ENCODE measurements around the gene ERG. TPM values are rescaled to one million over a fixed set of nuclear protein-coding genes. Genes with fewer than 3 reads are reported as not detected.

ERG gene
- total and polyA plus RNA-seq, 2 of the 8 experiments (the other 6 are each of a cell fraction or from before 2014, with no cell fraction given), result 1.0 to 3.0 TPM

DNA sequence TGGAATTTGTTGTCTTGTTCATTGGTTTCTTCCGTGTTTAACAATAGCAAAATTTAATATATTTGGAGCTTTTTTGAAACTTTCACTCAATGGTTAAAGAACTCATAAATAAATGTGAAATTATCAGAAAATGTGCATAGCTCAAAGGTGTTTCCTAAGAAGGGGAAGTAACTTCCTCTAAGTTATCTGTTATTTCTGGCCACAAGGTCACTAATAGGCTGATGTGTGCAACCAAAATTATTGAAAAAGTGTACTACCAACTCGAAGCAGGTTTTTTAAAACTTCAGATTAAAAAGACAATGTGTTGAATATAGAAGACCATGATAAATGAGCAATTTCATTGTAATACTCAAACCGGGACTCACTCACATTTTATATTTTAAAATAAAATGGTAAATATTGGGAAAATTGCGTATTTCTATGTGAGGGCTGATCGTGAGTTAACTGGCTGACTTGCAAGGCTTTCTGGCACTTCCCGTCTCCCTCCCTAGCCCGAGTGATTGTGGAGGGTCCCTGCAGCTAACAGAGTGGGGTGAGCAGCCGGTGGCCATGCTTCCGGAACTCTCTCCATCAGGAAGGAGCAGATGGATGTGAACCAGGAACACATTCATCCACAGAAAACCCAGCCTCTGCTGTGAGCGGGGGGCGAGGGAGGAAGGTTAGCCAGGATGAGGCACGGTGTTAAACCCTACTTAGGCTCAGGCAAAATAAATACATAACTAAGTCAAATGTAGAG is 96.9 kb downstream of the ERG start:
- no peaks in the 10 kb centered on the region for H3K36me3 ChIP-seq (ENCODE audit: control insufficient read depth in 2 of 4, insufficient read depth in 4 of 4, low read length in 3 of 4)
- peak overlapping the region; percentile 65; the same call in 1 of the 2 replicates for H2AK5ac ChIP-seq (ENCODE audit: low read depth, low read length)
- H2BK15ac ChIP-seq (ENCODE audit: low read length), result no peak overlapping the region
- H2BK12ac ChIP-seq (ENCODE audit: low read depth, low read length), result no peak overlapping the region
- peaks cover 0 to 5% (median 2%) of the 10 kb centered on the region in 4 experiments; a peak in 2 of 7 replicates for H3K4me1 ChIP-seq (replicated peaks in 1 of 4; ENCODE audit: control insufficient read depth in 3 of 4, insufficient read depth in 4 of 4, low read length in 3 of 4)
- H4K5ac ChIP-seq (ENCODE audit: insufficient read length, low read depth, low read length), result no peak overlapping the region
- H2AFZ ChIP-seq (ENCODE audit: low read length), result no peak overlapping the region
- DNase-seq (ENCODE audit: low read depth in 1 of 2, low spot score in 2 of 2), result no peak
- no peaks in the 10 kb centered on the region for H3K27me3 ChIP-seq (replicated peaks in 1 of 4; ENCODE audit: control insufficient read depth in 3 of 4, extremely low read depth in 1 of 4, insufficient read depth in 3 of 4, low read length in 3 of 4)
- WGBS, 2 experiments (ENCODE audit: extremely low coverage in 1 of 2, insufficient coverage in 1 of 2, insufficient read length in 1 of 2, insufficient replicate concordance in 2 of 2, low coverage in 1 of 2, low lambda C conversion rate in 2 of 2, missing lambda C conversion rate in 1 of 2), result 86% methylated on average over 12 of the region's 12 CpGs; no CpG with 5 or more reads in 1 of the 2 experiments
- no peaks in the 10 kb centered on the region for H3K9me3 ChIP-seq (ENCODE audit: insufficient read depth in 2 of 2, low read depth in 1 of 2, low read length in 1 of 2)
- H3K4me3 ChIP-seq (ENCODE audit: extremely low read depth in 1 of 4, insufficient read depth in 2 of 4, low read depth in 3 of 4, low read length in 4 of 4), result no peak overlapping the region
- FAIRE-seq, result no peak
- no peak overlapping the region for H3K9ac ChIP-seq (replicated peaks in 1 of 4; ENCODE audit: extremely low read depth in 1 of 4, low read depth in 3 of 4, low read length in 3 of 4)
- no peak overlapping the region for H3K56ac ChIP-seq (replicated peaks; ENCODE audit: insufficient read length, low read depth, low read length)
- H4K91ac ChIP-seq (replicated peaks; ENCODE audit: insufficient read length, low read length), result no peak overlapping the region
- H3K23me2 ChIP-seq (ENCODE audit: low read depth, low read length), result no peaks in the 10 kb centered on the region
- no peak overlapping the region for H3K27ac ChIP-seq (ENCODE audit: low read depth, low read length)
- no peak overlapping the region for H3K4me2 ChIP-seq (ENCODE audit: insufficient read depth in 1 of 2, low read depth in 2 of 2, low read length in 2 of 2)
- ChIA-PET CTCF (ENCODE audit: partially characterized antibody) (interaction anchor here (3.3 kb wide), 1 partner anchor 46 kb away, joined by 11 read pairs; no protein-coding TSS in a partner anchor), POLR2A (ENCODE audit: partially characterized antibody) (interaction anchor here (1.0 kb wide), 1 partner anchor 8 kb away, joined by 3 read pairs; no protein-coding TSS in a partner anchor)
- no peak overlapping the region for H2BK20ac ChIP-seq (ENCODE audit: low read length)
- no peak overlapping the region for H4K8ac ChIP-seq (ENCODE audit: extremely low read depth, insufficient read depth, low read length)
- H3K18ac ChIP-seq (ENCODE audit: extremely low read depth, low read length), result no peak overlapping the region
- no peaks in the 10 kb centered on the region for H3K79me2 ChIP-seq (ENCODE audit: control insufficient read depth in 1 of 2, insufficient read depth in 2 of 2, low read length in 2 of 2)
- no peaks in the 10 kb centered on the region for H4K20me1 ChIP-seq (replicated peaks in 1 of 2; ENCODE audit: control insufficient read depth in 1 of 2, insufficient read depth in 2 of 2, low read length in 2 of 2)
- H2BK5ac ChIP-seq (ENCODE audit: low read depth, low read length), result no peak overlapping the region
- no peaks in the 10 kb centered on the region for H3K79me1 ChIP-seq (ENCODE audit: low read depth, low read length)
- H3K14ac ChIP-seq (ENCODE audit: insufficient read length), result no peak overlapping the region
- H3K23ac ChIP-seq (ENCODE audit: insufficient read length), result no peak overlapping the region
- no peak overlapping the region for H3K4ac ChIP-seq (replicated peaks; ENCODE audit: insufficient read length, low read depth, low read length)
- no peak overlapping the region for H2BK120ac ChIP-seq (replicated peaks; ENCODE audit: low read depth, low read length)
- no peak for TF ChIP-seq TBP (IDR thresholded peaks at IDR 0.05; ENCODE audit: low read depth, low read length)
- no peak for TF ChIP-seq MAFK (IDR thresholded peaks at IDR 0.05; ENCODE audit: low read depth, low read length)
- TF ChIP-seq ASH2L (IDR thresholded peaks at IDR 0.05; ENCODE audit: low read length), result no peak
- TF ChIP-seq CBX8 (IDR thresholded peaks at IDR 0.05; ENCODE audit: borderline replicate concordance, low read depth, low read length), result no peak
- no peak for TF ChIP-seq CHD2 (IDR thresholded peaks at IDR 0.05; ENCODE audit: low read length)
- TF ChIP-seq, protein P1, sequence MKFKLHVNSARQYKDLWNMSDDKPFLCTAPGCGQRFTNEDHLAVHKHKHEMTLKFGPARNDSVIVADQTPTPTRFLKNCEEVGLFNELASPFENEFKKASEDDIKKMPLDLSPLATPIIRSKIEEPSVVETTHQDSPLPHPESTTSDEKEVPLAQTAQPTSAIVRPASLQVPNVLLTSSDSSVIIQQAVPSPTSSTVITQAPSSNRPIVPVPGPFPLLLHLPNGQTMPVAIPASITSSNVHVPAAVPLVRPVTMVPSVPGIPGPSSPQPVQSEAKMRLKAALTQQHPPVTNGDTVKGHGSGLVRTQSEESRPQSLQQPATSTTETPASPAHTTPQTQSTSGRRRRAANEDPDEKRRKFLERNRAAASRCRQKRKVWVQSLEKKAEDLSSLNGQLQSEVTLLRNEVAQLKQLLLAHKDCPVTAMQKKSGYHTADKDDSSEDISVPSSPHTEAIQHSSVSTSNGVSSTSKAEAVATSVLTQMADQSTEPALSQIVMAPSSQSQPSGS (IDR thresholded peaks at IDR 0.05; ENCODE audit: low read length), result no peak
- TF ChIP-seq, protein P2, sequence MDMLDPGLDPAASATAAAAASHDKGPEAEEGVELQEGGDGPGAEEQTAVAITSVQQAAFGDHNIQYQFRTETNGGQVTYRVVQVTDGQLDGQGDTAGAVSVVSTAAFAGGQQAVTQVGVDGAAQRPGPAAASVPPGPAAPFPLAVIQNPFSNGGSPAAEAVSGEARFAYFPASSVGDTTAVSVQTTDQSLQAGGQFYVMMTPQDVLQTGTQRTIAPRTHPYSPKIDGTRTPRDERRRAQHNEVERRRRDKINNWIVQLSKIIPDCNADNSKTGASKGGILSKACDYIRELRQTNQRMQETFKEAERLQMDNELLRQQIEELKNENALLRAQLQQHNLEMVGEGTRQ (IDR thresholded peaks at IDR 0.05; ENCODE audit: low read length), result no peak
- TF ChIP-seq YY1 (IDR thresholded peaks at IDR 0.05; ENCODE audit: low read depth, low read length), result no peak
- no peak for TF ChIP-seq HDAC6 (IDR thresholded peaks at IDR 0.05; ENCODE audit: low read depth, low read length)
- TF ChIP-seq SIX5 (IDR thresholded peaks at IDR 0.05; ENCODE audit: low read depth, low read length), result no peak

Data from H1 (cell line).